Right atrium auricular region (tissue), 2 donors: ENCODE results near the gene TSPAN18. TPM values are rescaled to one million over a fixed set of nuclear protein-coding genes. Genes with fewer than 3 reads are reported as not detected.
A peak's percentile ranks its signal among the peaks of the same experiment; 100 is the strongest.

ENCODE experiments used
- DNase-seq: peaks from one replicate; pipeline ENCODE4 v3.0.0-alpha.2; 2019; ENCODE audit warnings: low spot score
- H3K27ac ChIP-seq, 2 donors: fragments of 200-600 bp; sonication (generic); 1 replicate in 1 of 2; 2 replicates in 1 of 2; pipeline ENCODE4 v1.5.1; 2016 to 2019
- H3K27me3 ChIP-seq, 2 donors: fragments of 200-600 bp; sonication (generic); one replicate each; pipeline versions ENCODE4 v1.5.1 to v1.6.0; 2017 to 2019
- H3K36me3 ChIP-seq: fragments of 200-600 bp; sonication (generic); one replicate; pipeline ENCODE4 v1.5.1; 2016
- H3K4me1 ChIP-seq, 2 donors: fragments of 200-600 bp; sonication (generic); one replicate each; pipeline versions ENCODE4 v1.5.1 to v1.6.0; 2017 to 2019
- H3K4me3 ChIP-seq, 2 donors: fragments of 200-600 bp; sonication (generic); 1 replicate in 1 of 2; 2 replicates in 1 of 2; pipeline ENCODE4 v1.5.1; 2017 to 2019; ENCODE audit warnings: mild to moderate bottlenecking in 1 of 2, moderate library complexity in 1 of 2
- H3K9me3 ChIP-seq, 2 donors: fragments of 200-600 bp; sonication (generic); one replicate each; pipeline ENCODE4 v1.5.1; 2019
- total RNA-seq, 2 donors: library from RNA; depleted of rRNA; stranded (reverse); fragments of >200 nt; gene quantifications; one replicate each; pipeline ENCODE4 v1.1.0, GENCODE V29; 2016
- TF ChIP-seq, protein P1 (sequence below), 2 donors: fragments of 200-600 bp; sonication (generic); IDR thresholded peaks; one replicate each; pipeline ENCODE4 v1.5.1; 2019; ENCODE audit warnings: antibody characterized with exemption in 2 of 2

The TSPAN18 gene
- total RNA-seq, 2 donors from 2014 or later, result 76.3 to 79.3 TPM

DNA sequence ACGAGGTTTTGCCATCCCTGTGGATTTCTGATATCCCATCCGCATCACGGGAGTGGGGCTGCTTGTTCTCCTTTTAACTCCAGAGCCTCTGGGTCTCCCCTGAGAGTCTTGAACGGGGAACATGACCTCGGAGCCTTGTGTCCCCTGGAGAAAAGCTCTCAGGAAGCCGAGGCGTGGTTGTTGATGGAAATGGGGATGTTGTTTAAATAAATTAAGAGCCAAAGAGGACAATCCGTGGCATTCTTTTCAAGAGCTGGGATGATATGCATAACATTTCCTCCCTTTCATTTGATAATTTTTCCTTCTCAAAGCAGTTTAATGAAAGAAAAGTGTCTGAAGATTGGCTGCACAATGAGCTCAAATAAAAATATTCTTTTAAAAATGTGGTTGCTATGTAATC is 14.2 kb downstream of the TSPAN18 start:
- DNase-seq, result no peak
- H3K27ac ChIP-seq, result peak overlapping the region; percentile 6 to 53

GRCh38 chr11:44741976-44742375 is 15.2 kb downstream of the TSPAN18 start:
- DNase-seq, result no peak
- no peaks in the 10 kb centered on the region for H3K9me3 ChIP-seq
- H3K4me3 ChIP-seq, result no peak overlapping the region
- no peaks in the 10 kb centered on the region for H3K27me3 ChIP-seq
- H3K36me3 ChIP-seq, result no peaks in the 10 kb centered on the region
- TF ChIP-seq, protein P1, sequence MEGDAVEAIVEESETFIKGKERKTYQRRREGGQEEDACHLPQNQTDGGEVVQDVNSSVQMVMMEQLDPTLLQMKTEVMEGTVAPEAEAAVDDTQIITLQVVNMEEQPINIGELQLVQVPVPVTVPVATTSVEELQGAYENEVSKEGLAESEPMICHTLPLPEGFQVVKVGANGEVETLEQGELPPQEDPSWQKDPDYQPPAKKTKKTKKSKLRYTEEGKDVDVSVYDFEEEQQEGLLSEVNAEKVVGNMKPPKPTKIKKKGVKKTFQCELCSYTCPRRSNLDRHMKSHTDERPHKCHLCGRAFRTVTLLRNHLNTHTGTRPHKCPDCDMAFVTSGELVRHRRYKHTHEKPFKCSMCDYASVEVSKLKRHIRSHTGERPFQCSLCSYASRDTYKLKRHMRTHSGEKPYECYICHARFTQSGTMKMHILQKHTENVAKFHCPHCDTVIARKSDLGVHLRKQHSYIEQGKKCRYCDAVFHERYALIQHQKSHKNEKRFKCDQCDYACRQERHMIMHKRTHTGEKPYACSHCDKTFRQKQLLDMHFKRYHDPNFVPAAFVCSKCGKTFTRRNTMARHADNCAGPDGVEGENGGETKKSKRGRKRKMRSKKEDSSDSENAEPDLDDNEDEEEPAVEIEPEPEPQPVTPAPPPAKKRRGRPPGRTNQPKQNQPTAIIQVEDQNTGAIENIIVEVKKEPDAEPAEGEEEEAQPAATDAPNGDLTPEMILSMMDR (IDR thresholded peaks at IDR 0.05), result no peak
- peak overlapping the region in 1 of 2 donors; percentile 6 for H3K27ac ChIP-seq
- H3K4me1 ChIP-seq, result peaks cover 0 to 63% of the 10 kb centered on the region in 2 donors

More for the DNA sequence above, 14.2 kb downstream of the TSPAN18 start:
- Histone ChIP-seq H3K4me1 (peaks cover 0 to 60% of the 10 kb centered on the region in 2 donors), H3K4me3 (no peak overlapping the region), H3K36me3 (no peaks in the 10 kb centered on the region), H3K27me3 (no peaks in the 10 kb centered on the region), H3K9me3 (no peaks in the 10 kb centered on the region)
- TF ChIP-seq, protein P1 (IDR thresholded peaks at IDR 0.05), result no peak

- H3K36me3 ChIP-seq, result no peaks in the 10 kb centered on the region
- no peaks in the 10 kb centered on the region for H3K27me3 ChIP-seq
- peak overlapping the region in 1 of 2 donors; percentile 40 for H3K27ac ChIP-seq
- peaks cover 0 to 70% of the 10 kb centered on the region in 2 donors for H3K4me1 ChIP-seq
- H3K9me3 ChIP-seq, result no peaks in the 10 kb centered on the region
- no peak overlapping the region for H3K4me3 ChIP-seq
- TF ChIP-seq, protein P1 (IDR thresholded peaks at IDR 0.05), result no peak
- no peak for DNase-seq
Observed at GRCh38 chr11:44742508-44743246, 15.9 kb downstream of the TSPAN18 start.

DNA sequence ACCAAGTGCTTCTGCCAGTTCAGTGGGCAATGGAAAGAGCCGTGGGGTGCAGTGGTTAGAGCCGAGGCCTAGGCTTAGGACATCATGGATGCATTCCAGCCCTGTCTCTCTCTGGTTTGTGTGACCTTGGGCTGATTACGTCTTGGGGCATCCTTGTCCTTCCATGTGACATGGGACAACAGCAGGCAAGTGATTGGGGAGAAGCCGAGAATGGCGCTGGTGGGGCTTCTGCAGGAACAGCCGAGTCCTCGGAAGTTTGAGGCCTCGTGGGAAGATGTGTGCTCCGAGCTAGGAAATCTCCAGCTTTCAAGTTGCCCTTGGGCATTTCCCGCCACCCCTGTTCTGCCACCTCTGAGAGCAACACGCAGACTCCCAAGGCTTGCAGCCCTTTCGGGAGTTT is 16.6 kb downstream of the TSPAN18 start:
- no peaks in the 10 kb centered on the region for H3K36me3 ChIP-seq
- no peaks in the 10 kb centered on the region for H3K27me3 ChIP-seq
- TF ChIP-seq, protein P1 (IDR thresholded peaks at IDR 0.05), result no peak
- no peak for DNase-seq
- peak overlapping the region in 1 of 2 donors; percentile 40 for H3K27ac ChIP-seq
- H3K9me3 ChIP-seq, result no peaks in the 10 kb centered on the region
- H3K4me3 ChIP-seq, result no peak overlapping the region
- H3K4me1 ChIP-seq, result peaks cover 0 to 73% of the 10 kb centered on the region in 2 donors

DNA sequence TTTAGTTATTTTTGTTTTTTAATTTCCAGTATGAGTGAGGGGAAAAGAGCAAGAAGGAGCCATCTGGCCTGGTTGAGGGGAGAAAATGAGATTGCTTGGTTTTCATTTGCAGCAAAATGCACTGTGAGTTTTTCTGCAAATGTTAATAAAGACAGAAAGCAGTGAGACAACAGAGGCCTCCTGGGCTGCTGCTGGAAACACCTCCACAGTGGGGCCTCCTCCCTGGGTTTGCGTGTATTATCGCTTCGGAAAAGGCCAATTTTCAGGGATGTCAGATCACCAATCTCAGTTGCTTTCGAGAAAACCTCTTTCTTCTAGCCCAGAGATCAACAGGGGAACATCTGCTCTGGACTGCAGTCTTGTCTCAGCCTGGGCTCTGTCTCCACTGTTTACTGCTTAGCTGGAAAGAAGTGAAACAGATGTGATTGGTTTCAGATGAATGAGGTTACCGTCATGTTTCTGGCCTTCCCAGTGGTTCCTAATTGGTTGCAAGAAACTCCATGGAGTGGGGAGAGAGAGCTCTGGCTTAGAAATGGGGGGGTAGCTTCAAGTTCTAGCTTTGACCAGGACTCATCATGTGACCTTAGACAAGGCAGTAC is 17.3 kb downstream of the TSPAN18 start:
- H3K4me1 ChIP-seq, result peaks cover 0 to 73% of the 10 kb centered on the region in 2 donors
- no peaks in the 10 kb centered on the region for H3K27me3 ChIP-seq
- DNase-seq, result no peak
- H3K27ac ChIP-seq, result peak overlapping the region in 1 of 2 donors; percentile 40
- TF ChIP-seq, protein P1 (IDR thresholded peaks at IDR 0.05), result no peak
- H3K9me3 ChIP-seq, result no peaks in the 10 kb centered on the region
- H3K36me3 ChIP-seq, result no peaks in the 10 kb centered on the region
- H3K4me3 ChIP-seq, result no peak overlapping the region
